Gastroesophageal sphincter (tissue), 3 donors: ENCODE data around the gene KBTBD4.

Source experiments
- EP300 ChIP-seq: sonication (generic); formaldehyde crosslinking; IDR thresholded peaks from one replicate; pipeline ENCODE4 v1.6.1; 2017; ENCODE audit warnings: antibody characterized with exemption, mild to moderate bottlenecking
- POLR2A ChIP-seq, 2 donors: fragments of 450-650 bp; IDR thresholded peaks; one replicate each; pipeline ENCODE4 v1.6.1; 2017; ENCODE audit warnings: antibody characterized with exemption in 2 of 2, mild to moderate bottlenecking in 2 of 2, moderate library complexity in 1 of 2
- POLR2AphosphoS5 ChIP-seq: sonication (generic); formaldehyde crosslinking; IDR thresholded peaks from one replicate; pipeline ENCODE4 v1.6.1; 2017; ENCODE audit warnings: antibody characterized with exemption
- TF ChIP-seq, protein P1 (sequence below), 4 experiments: fragments of 200-600 bp in 2 of 4; fragments of 450-650 bp in 2 of 4; sonication (generic) in 1 of 4; IDR thresholded peaks; one replicate each; pipeline ENCODE4 v1.5.1; 2017 to 2019; ENCODE audit warnings: antibody characterized with exemption in 4 of 4, mild to moderate bottlenecking in 2 of 4, moderate library complexity in 2 of 4

DNA sequence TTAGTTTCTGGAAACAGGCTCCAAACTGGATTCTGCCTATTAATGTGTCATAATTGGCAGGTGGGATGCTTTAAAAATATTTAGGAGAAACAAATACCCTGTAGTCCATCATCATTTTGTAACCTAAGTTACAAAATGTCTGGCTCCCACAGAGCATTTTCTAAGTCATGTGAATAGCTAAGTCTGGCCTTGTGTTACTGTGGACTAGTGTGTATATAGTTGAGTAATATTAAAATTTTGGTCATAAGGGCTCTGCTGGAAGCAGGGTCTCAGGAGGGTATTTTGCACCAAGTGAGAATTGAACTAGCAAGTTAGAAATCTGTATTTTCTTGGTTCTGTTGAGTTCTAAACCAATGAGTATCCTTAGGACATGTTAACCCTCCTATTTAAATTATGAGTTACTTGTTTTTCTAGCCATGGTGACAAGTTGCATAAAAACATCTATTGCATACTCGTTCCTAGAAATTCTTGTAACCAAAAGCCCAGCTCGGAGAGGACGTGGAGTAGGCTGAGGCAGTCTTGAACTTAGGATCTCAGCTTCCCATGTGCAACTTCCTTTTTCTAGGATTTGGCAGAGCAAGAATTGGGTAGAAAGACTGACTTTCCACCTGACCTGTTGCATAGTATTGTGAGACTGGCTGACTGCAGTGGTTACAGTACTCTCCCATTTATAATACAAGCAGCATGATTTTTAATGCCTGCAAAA lies 8.0 kb downstream of the KBTBD4 start:
- no peak for TF ChIP-seq POLR2AphosphoS5
- TF ChIP-seq, protein P1, sequence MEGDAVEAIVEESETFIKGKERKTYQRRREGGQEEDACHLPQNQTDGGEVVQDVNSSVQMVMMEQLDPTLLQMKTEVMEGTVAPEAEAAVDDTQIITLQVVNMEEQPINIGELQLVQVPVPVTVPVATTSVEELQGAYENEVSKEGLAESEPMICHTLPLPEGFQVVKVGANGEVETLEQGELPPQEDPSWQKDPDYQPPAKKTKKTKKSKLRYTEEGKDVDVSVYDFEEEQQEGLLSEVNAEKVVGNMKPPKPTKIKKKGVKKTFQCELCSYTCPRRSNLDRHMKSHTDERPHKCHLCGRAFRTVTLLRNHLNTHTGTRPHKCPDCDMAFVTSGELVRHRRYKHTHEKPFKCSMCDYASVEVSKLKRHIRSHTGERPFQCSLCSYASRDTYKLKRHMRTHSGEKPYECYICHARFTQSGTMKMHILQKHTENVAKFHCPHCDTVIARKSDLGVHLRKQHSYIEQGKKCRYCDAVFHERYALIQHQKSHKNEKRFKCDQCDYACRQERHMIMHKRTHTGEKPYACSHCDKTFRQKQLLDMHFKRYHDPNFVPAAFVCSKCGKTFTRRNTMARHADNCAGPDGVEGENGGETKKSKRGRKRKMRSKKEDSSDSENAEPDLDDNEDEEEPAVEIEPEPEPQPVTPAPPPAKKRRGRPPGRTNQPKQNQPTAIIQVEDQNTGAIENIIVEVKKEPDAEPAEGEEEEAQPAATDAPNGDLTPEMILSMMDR (IDR thresholded peaks at IDR 0.05), result no peak
- no peak for TF ChIP-seq POLR2A (IDR thresholded peaks at IDR 0.05)
- no peak for TF ChIP-seq EP300
